ENCODE data around the gene ZDHHC20.

DNA sequence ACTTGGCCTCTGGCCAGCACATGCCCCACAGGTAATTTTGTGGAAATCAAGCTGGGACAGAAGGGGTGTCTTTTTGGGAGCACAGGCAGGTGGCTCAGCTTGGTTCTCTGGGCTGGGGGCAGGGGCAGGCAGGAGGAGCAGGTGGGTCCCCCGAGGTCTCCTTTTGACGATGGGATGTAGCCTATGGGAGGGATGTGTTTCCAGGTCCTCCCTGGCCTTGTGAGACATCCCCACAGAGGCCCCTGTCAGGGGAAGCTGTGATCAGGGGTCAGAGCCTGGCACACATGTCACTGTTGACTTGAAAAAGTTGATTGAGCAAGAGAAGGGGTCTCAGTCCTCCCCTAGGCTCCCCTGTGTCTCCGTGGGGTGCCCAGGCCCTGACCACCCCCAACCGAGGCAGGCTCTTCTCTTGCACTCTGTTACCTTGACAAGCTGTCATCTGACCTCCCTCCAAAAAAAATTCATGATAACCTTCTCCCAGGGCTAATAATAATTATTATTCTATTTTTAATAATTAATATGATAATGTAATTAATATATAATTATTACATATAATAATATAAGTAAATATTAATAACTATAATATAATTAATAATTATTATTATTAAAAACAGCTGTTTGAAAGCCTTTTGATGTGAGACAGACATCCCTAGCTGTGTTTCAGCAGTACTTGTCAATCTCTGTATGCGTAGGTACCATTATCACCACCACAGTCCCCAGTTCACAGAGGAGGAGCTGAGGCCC, 116.2 kb downstream of the ZDHHC20 start:
- TF ChIP-seq USF2 (IDR thresholded peaks at IDR 0.05; ENCODE audit: borderline replicate concordance, low read depth, low read length) (no peak), FOXJ3 (CRISPR knock-in tag; IDR thresholded peaks at IDR 0.05) (no peak), EP300 (IDR thresholded peaks at IDR 0.05; ENCODE audit: borderline replicate concordance in 1 of 2, low read depth in 1 of 2, low read length in 1 of 2) (no peak), RFX5 (IDR thresholded peaks at IDR 0.05; ENCODE audit: low read length) (no peak), RCOR1 (IDR thresholded peaks at IDR 0.05; ENCODE audit: low read length) (no peak), EZH2phosphoT487 (IDR thresholded peaks at IDR 0.05; ENCODE audit: borderline replicate concordance, low read depth) (no peak), TEAD4 (IDR thresholded peaks at IDR 0.05; ENCODE audit: borderline replicate concordance, insufficient read depth) (no peak), RAD21 (IDR thresholded peaks at IDR 0.05; ENCODE audit: low read length) (no peak)
- TF ChIP-seq, protein P1, sequence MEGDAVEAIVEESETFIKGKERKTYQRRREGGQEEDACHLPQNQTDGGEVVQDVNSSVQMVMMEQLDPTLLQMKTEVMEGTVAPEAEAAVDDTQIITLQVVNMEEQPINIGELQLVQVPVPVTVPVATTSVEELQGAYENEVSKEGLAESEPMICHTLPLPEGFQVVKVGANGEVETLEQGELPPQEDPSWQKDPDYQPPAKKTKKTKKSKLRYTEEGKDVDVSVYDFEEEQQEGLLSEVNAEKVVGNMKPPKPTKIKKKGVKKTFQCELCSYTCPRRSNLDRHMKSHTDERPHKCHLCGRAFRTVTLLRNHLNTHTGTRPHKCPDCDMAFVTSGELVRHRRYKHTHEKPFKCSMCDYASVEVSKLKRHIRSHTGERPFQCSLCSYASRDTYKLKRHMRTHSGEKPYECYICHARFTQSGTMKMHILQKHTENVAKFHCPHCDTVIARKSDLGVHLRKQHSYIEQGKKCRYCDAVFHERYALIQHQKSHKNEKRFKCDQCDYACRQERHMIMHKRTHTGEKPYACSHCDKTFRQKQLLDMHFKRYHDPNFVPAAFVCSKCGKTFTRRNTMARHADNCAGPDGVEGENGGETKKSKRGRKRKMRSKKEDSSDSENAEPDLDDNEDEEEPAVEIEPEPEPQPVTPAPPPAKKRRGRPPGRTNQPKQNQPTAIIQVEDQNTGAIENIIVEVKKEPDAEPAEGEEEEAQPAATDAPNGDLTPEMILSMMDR (IDR thresholded peaks at IDR 0.05): no peak
